Limb (tissue), 2 donors: ENCODE measurements around the gene RAB20.
"Not testable (repeated sequence)": the region's sequence is repeated elsewhere in the genome, so short reads cannot be mapped to it uniquely, and the experiment has no call there.

ENCODE experiments used
- DNase-seq, 2 donors: peaks; one replicate each; pipeline ENCODE4 v3.0.0-alpha.2; 2016; ENCODE audit errors: extremely low spot score in 2 of 2

RAB20 gene

GRCh38 chr13:110575322-110576069 is 14.0 kb upstream of the RAB20 start:
- DNase-seq: no peak

GRCh38 chr13:110574161-110574560 is 12.6 kb upstream of the RAB20 start:
- no peak for DNase-seq

DNA sequence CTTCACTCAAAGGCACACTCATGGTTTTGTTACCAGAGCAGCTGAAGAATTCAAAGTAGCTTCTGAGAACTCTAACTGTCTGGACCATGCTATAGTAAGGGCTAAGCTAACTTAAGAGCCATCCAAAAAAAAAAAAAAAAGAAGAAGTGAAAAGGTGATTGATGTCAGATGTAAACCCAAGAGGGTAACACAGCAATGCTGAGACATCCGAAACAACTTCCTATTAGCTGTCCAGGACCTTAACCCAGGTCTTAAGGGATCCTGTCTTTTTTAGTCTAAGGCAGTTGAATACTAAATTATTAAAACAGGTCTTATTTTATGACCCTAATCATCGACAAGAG is 11.2 kb upstream of the RAB20 start:
- DNase-seq: no peak

GRCh38 chr13:110571896-110572777 is 10.6 kb upstream of the RAB20 start:
- DNase-seq: no peak

DNA sequence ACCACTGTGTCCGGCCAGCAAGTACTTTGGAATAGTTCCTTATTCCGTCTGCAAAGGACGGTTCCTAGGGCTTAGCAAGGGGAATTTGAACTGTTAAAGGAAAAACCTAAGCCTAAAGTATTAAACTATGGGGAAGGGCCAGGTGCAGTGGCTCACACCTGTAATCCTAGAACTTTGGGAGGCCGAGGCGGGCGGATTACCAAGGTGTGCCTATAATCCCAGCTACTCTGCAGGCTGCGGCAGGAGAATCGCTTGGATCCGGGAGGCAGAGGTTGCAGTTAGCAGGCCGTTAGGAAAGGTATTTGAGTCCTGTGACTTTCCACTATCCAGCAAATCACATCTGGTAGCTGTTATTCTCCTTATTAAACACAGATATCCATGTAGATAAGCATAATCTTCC is 9.4 kb upstream of the RAB20 start:
- no peak for DNase-seq

- not testable (repeated sequence) for DNase-seq
Observed at GRCh38 chr13:110569962-110570361, 8.4 kb upstream of the RAB20 start.

DNA sequence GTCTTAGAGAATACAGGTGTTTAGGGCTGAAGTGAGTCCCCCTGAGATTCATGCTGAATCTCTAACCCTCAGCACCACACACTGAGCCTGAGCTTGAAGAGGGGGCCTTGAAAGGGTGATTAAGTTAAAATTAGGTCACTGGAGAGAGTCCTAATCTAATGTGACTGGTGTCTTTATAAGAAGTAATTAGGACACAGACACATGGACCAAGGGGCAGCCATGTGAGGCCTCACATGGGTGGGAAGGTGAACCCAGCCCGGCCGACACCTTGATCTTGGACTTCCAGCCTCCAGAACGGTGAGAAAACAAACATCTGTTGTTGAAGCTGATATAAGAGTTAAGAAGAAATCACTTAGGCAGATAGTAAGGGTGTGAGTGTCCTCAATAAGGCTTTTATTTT is 7.1 kb upstream of the RAB20 start:
- no peak for DNase-seq

DNA sequence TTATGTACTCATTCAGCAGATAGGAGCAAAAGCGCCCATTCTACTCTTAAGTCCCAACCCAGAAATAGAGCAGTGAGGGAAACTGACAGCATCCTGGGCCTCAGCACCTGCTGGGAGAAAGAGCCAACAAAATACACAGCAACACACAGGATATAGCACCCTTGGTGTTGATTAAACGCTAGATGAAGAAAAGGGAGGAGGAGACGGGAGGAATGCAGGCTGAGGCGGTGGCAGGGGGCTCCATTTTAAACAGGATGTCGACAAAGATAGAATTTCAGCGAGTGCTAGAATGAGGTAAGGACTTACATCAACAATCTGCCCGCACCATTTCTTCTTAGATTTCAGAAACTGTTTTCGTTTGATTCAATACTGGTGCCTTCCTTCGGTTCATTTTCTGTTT is 4.6 kb upstream of the RAB20 start:
- DNase-seq: no peak

DNA sequence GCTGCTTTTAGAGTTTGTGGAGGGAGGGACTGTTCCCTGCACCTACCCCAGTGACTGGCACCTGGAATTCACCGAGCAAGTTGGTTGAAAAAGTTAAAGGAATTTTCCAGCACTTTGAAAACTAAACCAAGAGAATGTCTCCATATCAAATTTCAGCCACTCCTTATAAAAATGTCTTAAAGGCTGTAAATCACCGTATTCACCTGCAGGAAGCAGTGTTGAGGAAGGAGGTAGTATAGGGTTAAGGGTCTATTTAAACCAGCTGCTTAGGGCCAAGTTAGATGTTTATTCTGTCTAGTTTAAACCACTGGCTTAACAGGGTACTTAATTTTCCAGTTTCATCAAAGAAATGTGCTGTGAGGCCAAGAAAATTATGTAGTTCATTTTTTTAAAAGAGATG is 3.8 kb upstream of the RAB20 start:
- no peak for DNase-seq

DNA sequence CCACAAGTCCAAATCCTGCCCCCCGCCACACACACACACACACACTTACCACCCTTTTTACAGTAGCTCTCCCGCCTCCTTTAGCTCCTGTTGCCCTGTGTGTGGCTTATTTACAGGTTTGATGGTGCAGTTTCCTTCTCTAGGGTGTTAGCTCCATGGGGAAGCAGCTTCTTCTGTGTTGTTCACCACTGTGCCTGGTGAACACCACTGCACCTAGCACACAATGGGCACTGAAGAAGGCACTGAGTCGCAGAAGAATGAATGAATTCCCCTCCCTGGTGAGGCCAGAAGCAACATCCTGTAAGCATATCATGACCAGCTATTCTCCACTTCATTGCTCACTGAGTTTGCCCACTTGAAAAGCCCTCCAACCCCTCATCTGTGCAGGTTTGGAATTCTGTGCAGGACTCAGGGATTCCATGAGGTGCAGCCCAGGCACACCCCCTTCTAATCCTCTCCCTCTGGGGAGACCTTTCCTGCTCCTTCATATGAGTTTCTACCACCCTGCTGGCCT is 3.0 kb upstream of the RAB20 start:
- no peak for DNase-seq

- no peak for DNase-seq
Observed at GRCh38 chr13:110563463-110563774, 1.9 kb upstream of the RAB20 start.

- DNase-seq: no peak
Observed at GRCh38 chr13:110562696-110563462, 1.4 kb upstream of the RAB20 start.

GRCh38 chr13:110562036-110562597 is 595 bp upstream of the RAB20 start:
- no peak for DNase-seq

- no peak for DNase-seq
Observed at GRCh38 chr13:110560601-110561343, 750 bp downstream of the RAB20 start.

DNA sequence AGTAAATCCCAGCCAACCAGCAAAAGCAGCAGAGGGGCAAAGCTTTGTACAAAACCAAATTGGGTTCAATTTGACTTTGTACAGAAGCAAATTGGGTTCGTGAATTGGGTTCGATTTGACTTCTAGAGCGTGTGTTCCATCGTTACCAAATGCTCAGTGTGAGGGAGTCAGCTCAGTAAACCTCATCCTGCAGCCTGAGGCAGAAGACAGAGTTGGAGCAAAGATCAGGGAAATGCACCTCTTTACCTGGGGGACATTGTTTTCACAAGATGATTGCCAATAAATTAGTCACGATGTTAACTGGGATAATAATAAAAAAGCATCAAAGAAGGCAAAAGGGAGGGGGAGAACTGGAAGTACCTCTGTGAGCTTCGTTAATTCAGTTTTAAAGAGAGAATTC is 1.5 kb downstream of the RAB20 start:
- DNase-seq: no peak

DNA sequence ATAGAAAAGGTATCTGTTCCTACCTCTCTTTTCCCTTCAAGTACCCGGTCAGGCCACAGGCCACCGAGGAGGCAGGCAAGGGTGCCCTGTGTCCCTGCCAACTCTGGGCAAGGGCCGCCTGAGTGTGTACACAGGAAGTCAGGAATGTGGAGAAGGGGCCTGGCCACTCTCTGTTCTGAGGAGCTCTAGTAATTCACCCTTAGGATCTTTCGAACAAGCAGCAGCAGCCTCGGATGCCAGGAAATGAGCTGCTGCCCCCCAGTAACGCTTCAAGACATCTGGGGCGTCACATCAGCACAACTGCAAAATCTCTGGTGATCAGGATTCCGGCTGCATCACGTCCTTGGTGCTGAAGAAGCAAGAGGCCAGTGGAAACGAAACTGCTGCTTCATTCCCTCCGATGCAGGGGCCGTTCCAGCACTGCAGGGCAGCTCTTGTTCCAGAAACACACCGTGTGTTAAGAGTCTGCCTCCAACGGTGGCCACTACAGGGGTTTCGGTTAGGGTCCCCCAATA is 2.0 kb downstream of the RAB20 start:
- no peak for DNase-seq

GRCh38 chr13:110557610-110558305 is 3.8 kb downstream of the RAB20 start:
- no peak for DNase-seq

GRCh38 chr13:110557082-110557481 is 4.4 kb downstream of the RAB20 start:
- DNase-seq: no peak

DNA sequence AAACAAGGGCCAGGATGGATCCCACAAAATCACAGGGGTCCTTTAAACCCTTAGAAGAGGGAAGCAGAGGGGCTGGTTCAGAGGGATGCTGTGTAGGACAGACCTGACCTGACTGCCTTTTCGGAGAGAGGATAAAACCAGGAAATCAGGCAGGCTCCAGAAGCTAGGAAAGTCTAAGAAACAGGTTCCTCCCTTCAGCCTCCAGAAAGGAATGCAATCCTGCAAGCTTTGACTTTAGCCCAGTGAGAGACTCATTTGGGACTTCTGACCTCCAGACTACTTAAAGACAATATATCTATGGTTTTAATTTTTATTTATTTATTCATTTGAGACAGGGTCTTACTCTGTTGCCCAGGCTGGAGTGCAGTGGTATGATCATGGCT is 5.3 kb downstream of the RAB20 start:
- no peak for DNase-seq

DNA sequence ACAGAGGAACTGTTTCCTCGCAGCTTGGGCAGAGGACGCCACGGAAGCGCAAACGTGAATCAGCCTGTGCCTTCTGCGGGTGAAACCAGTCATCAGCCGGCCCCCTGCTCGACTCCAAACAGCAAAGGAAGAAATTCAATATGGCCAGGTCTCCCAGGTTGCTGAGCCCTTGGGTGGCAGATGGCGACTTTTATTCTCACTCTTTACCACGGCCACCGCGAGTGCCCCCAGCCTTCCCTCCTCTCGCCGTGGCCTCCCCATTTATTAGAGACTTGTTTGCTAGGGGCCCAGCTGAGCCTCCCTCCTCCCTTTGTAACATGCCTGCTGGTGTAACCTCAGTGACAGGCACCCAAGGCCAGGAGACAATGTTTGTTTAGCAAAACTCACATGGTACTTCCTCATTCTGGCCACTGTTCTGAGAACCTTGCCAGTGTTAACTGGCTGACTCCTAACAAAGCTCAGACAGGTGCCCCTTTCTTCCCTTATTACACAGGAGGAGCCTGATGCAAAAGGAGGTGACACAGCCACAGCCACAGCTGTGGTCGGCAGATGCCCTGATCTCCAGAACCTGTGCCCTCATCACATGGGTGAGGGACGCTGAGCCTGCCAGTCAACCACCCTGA is 5.8 kb downstream of the RAB20 start:
- no peak for DNase-seq
